GM21381 (cell line): Measurements from ENCODE around the gene SPAG16.

Experiments
- ATAC-seq: cut with Tn5 transposase; IDR thresholded peaks from one replicate; pipeline ENCODE4 v1.9.1; 2021; ENCODE audit warnings: mild to moderate bottlenecking, moderate library complexity; ENCODE audit not compliant: unreplicated experiment

SPAG16 gene

GRCh38 chr2:214226061-214226460, 941.8 kb downstream of the SPAG16 start:
- no peak for ATAC-seq

- ATAC-seq: no peak
Observed at GRCh38 chr2:214232271-214232670, 948.0 kb downstream of the SPAG16 start.

GRCh38 chr2:214233164-214233563, 948.9 kb downstream of the SPAG16 start:
- no peak for ATAC-seq

GRCh38 chr2:214242797-214243196, 958.5 kb downstream of the SPAG16 start:
- no peak for ATAC-seq

- ATAC-seq: no peak
Observed at GRCh38 chr2:214244847-214245246, 960.6 kb downstream of the SPAG16 start.

GRCh38 chr2:214246417-214246816, 962.2 kb downstream of the SPAG16 start:
- ATAC-seq: no peak

GRCh38 chr2:214247531-214247930, 963.3 kb downstream of the SPAG16 start:
- ATAC-seq: no peak

GRCh38 chr2:214255046-214255445, 970.8 kb downstream of the SPAG16 start:
- no peak for ATAC-seq

- no peak for ATAC-seq
Observed at GRCh38 chr2:214261683-214262082, 977.4 kb downstream of the SPAG16 start.

- ATAC-seq: no peak
Observed at GRCh38 chr2:214264171-214264570, 979.9 kb downstream of the SPAG16 start.

- ATAC-seq: no peak
Observed at GRCh38 chr2:214265991-214266489, 981.8 kb downstream of the SPAG16 start.

- ATAC-seq: no peak
Observed at GRCh38 chr2:214277880-214278279, 993.6 kb downstream of the SPAG16 start.

- ATAC-seq: no peak
Observed at GRCh38 chr2:214286011-214286410, 1001.7 kb downstream of the SPAG16 start.

- no peak for ATAC-seq
Observed at GRCh38 chr2:214293593-214293992, 1009.3 kb downstream of the SPAG16 start.

GRCh38 chr2:214294426-214294825, 1010.2 kb downstream of the SPAG16 start:
- ATAC-seq: no peak

- no peak for ATAC-seq
Observed at GRCh38 chr2:214297423-214297822, 1013.2 kb downstream of the SPAG16 start.

GRCh38 chr2:214310319-214310718, 1026.1 kb downstream of the SPAG16 start:
- peak; percentile 66 for ATAC-seq

GRCh38 chr2:214311031-214311533, 1026.8 kb downstream of the SPAG16 start:
- ATAC-seq: peak; percentile 54

- no peak for ATAC-seq
Observed at GRCh38 chr2:214311931-214312749, 1027.9 kb downstream of the SPAG16 start.

- no peak for ATAC-seq
Observed at GRCh38 chr2:214315324-214315723, 1031.1 kb downstream of the SPAG16 start.

- no peak for ATAC-seq
Observed at GRCh38 chr2:214320211-214320610, 1035.9 kb downstream of the SPAG16 start.

GRCh38 chr2:214322662-214323061, 1038.4 kb downstream of the SPAG16 start:
- ATAC-seq: no peak
